WTC11 (cell line): Measurements from ENCODE around the gene VWA2. TPM values are rescaled to one million over a fixed set of nuclear protein-coding genes. Genes with fewer than 3 reads are reported as not detected.

Experiments
- ATAC-seq: fragments of 200-7000 bp; cut with Tn5 transposase; 2 replicates; pipeline ENCODE4 v1.10.0; 2021; ENCODE audit warnings: mild to moderate bottlenecking, moderate library complexity
- CTCF ChIA-PET: fragments of 300-600 bp; sonication (Branson Sonifier 250); formaldehyde crosslinking; loops from one replicate; lab custom pipeline; 2021; ENCODE audit warnings: antibody characterized with exemption; lab: Charles Lee
- POLR2A ChIA-PET: fragments of 350-600 bp; sonication (Branson Sonifier 250); formaldehyde crosslinking; loops from one replicate; lab custom pipeline; 2021; ENCODE audit warnings: antibody characterized with exemption; lab: Charles Lee
- DNase-seq: peaks from one replicate; pipeline ENCODE4 v3.0.0; 2021; ENCODE audit warnings: low spot score
- H3K27ac Mint-ChIP-seq: 2 replicates; pipeline ENCODE4 v1.8.0; 2021; ENCODE audit warnings: mixed read lengths
- H3K27me3 Mint-ChIP-seq: 2 replicates; pipeline ENCODE4 v1.8.0; 2021; ENCODE audit warnings: low read depth, mild to moderate bottlenecking, moderate library complexity, mixed read lengths
- H3K36me3 Mint-ChIP-seq: 2 replicates; pipeline ENCODE4 v1.8.0; 2021; ENCODE audit warnings: mixed read lengths
- H3K4me1 Mint-ChIP-seq: 2 replicates; pipeline ENCODE4 v1.8.0; 2022; ENCODE audit warnings: mixed read lengths
- H3K4me3 Mint-ChIP-seq: 2 replicates; pipeline ENCODE4 v1.8.0; 2021; ENCODE audit warnings: mild to moderate bottlenecking, moderate library complexity, mixed read lengths
- H3K9me3 Mint-ChIP-seq: 2 replicates; pipeline ENCODE4 v1.8.0; 2021; ENCODE audit warnings: mixed read lengths
- ATF1 ChIP-seq: sonication (generic); formaldehyde crosslinking; IDR thresholded peaks from 2 replicates; pipeline ENCODE4 v1.8.1; 2023; ENCODE audit warnings: mild to moderate bottlenecking, moderate library complexity, missing genetic modification reagents
- CREM ChIP-seq: sonication (generic); formaldehyde crosslinking; IDR thresholded peaks from 2 replicates; pipeline ENCODE4 v1.8.1; 2022; ENCODE audit warnings: mild to moderate bottlenecking, missing genetic modification reagents, moderate library complexity
- ELF4 ChIP-seq: sonication (generic); formaldehyde crosslinking; IDR thresholded peaks from 2 replicates; pipeline ENCODE4 v1.8.1; 2022; ENCODE audit warnings: low read depth, mild to moderate bottlenecking, moderate library complexity, missing genetic modification reagents
- FOXK1 ChIP-seq: sonication (generic); formaldehyde crosslinking; IDR thresholded peaks from 2 replicates; pipeline ENCODE4 v1.8.0; 2022; ENCODE audit warnings: mild to moderate bottlenecking, moderate library complexity, missing genetic modification reagents
- HMGA2 ChIP-seq: fragments of 250-450 bp; sonication (Bioruptor Pico); IDR thresholded peaks from 2 replicates; pipeline ENCODE4 v1.4.0; 2021; ENCODE audit warnings: mild to moderate bottlenecking, moderate library complexity
- KAT7 ChIP-seq: sonication (generic); formaldehyde crosslinking; IDR thresholded peaks from 2 replicates; pipeline ENCODE4 v1.8.1; 2023; ENCODE audit warnings: missing genetic modification reagents, mild to moderate bottlenecking, borderline replicate concordance
- NFE2L1 ChIP-seq: sonication (generic); formaldehyde crosslinking; IDR thresholded peaks from 2 replicates; pipeline ENCODE4 v1.8.1; 2023; ENCODE audit warnings: missing genetic modification reagents
- OVOL2 ChIP-seq: fragments of 250-450 bp; sonication (Bioruptor Pico); IDR thresholded peaks from 2 replicates; pipeline ENCODE4 v1.9.0; 2021; ENCODE audit warnings: mild to moderate bottlenecking, borderline replicate concordance
- RORB ChIP-seq: fragments of 250-450 bp; sonication (Bioruptor Pico); IDR thresholded peaks from 2 replicates; pipeline ENCODE4 v1.9.0; 2021; ENCODE audit warnings: mild to moderate bottlenecking
- TEAD4 ChIP-seq: sonication (generic); formaldehyde crosslinking; IDR thresholded peaks from 2 replicates; pipeline ENCODE4 v1.8.0; 2022; ENCODE audit warnings: mild to moderate bottlenecking, missing genetic modification reagents
- TP53 ChIP-seq: sonication (generic); formaldehyde crosslinking; IDR thresholded peaks from 2 replicates; pipeline ENCODE4 v1.8.1; 2023; ENCODE audit warnings: mild to moderate bottlenecking, missing genetic modification reagents
- ZBTB21 ChIP-seq: sonication (generic); formaldehyde crosslinking; IDR thresholded peaks from 2 replicates; pipeline ENCODE4 v1.8.1; 2023; ENCODE audit warnings: mild to moderate bottlenecking, missing genetic modification reagents, borderline replicate concordance
- ZNF317 ChIP-seq: sonication (generic); formaldehyde crosslinking; IDR thresholded peaks from 2 replicates; pipeline ENCODE4 v1.8.1; 2023; ENCODE audit warnings: low read depth, mild to moderate bottlenecking, moderate library complexity, missing genetic modification reagents, borderline replicate concordance
- ZNF671 ChIP-seq: fragments of 250-450 bp; sonication (Bioruptor Pico); IDR thresholded peaks from 2 replicates; pipeline ENCODE4 v1.8.0; 2021; ENCODE audit warnings: mild to moderate bottlenecking
- total RNA-seq: library from RNA; stranded (reverse); gene quantifications from 3 replicates; pipeline ENCODE4 v1.2.3, GENCODE V29; 2021
- TF ChIP-seq, protein P1 (sequence below): sonication (generic); formaldehyde crosslinking; conservative IDR thresholded peaks from 2 replicates; pipeline ENCODE4 v1.8.1; 2022; ENCODE audit warnings: mild to moderate bottlenecking, missing genetic modification reagents
- TF ChIP-seq, protein P2 (sequence below): fragments of 250-450 bp; sonication (Bioruptor Pico); IDR thresholded peaks from 2 replicates; pipeline ENCODE4 v2.1.2; 2022; ENCODE audit warnings: mild to moderate bottlenecking, moderate library complexity
- TF ChIP-seq, protein P3 (sequence below): fragments of 250-450 bp; sonication (Bioruptor Pico); IDR thresholded peaks from 2 replicates; pipeline ENCODE4 v1.9.0; 2021; ENCODE audit warnings: mild to moderate bottlenecking, borderline replicate concordance
- TF ChIP-seq, protein P4 (sequence below): sonication (generic); formaldehyde crosslinking; IDR thresholded peaks from 2 replicates; pipeline ENCODE4 v1.8.0; 2023; ENCODE audit warnings: missing genetic modification reagents, mild to moderate bottlenecking, borderline replicate concordance
- TF ChIP-seq, protein P5 (sequence below): sonication (generic); formaldehyde crosslinking; IDR thresholded peaks from 2 replicates; pipeline ENCODE4 v1.8.0; 2023; ENCODE audit warnings: mild to moderate bottlenecking, missing genetic modification reagents
- TF ChIP-seq, protein P6 (sequence below): sonication (generic); formaldehyde crosslinking; IDR thresholded peaks from 2 replicates; pipeline ENCODE4 v1.8.0; 2022; ENCODE audit warnings: mild to moderate bottlenecking, missing genetic modification reagents

The VWA2 gene
- total RNA-seq, 1 experiment from 2014 or later, result 2.1 TPM

DNA sequence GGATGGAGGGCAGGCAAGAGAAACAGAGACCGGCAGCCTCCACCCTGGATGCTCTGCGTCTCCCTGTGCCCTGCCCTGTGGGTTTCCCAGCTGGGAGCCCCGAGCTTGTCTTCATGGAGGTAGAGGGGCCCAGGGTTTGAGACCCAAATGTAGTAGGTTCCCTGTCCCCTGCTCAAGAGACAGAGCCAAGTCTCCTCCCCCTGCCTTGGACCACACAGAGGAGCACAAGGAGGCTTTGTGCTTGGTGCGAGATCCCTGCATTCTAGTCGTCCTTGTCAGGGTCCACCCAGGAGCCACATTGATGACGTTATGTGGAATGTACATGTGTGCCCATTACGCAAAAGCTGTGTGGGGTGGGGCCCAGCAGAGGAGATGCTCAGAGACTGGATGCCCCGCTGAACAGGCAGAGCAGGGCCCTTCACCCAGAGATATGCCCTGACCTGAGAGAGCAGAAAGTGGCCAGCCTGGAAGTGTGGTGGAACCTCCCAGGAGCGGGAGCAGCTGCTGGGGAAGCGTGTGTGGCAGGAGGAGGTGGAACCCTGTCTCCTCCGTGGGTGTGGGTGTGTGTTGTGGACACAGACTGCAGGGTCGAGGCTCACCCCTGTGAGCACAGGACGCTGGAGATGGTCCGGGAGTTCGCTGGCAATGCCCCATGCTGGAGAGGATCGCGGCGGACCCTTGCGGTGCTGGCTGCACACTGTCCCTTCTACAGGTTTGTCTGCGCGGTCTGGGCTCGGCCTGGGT lies 39.3 kb downstream of the VWA2 start (continued):
- TF ChIP-seq FOXK1 (CRISPR knock-in tag) (no peak), TEAD4 (no peak), ZBTB21 (CRISPR knock-in tag) (no peak), ATF1 (CRISPR knock-in tag) (no peak), HMGA2 (no peak), OVOL2 (CRISPR knock-in tag) (no peak), KAT7 (CRISPR knock-in tag) (no peak), TP53 (no peak), ZNF671 (CRISPR knock-in tag) (no peak)
- TF ChIP-seq, protein P1, sequence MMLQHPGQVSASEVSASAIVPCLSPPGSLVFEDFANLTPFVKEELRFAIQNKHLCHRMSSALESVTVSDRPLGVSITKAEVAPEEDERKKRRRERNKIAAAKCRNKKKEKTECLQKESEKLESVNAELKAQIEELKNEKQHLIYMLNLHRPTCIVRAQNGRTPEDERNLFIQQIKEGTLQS, result no peak
- TF ChIP-seq, protein P2, sequence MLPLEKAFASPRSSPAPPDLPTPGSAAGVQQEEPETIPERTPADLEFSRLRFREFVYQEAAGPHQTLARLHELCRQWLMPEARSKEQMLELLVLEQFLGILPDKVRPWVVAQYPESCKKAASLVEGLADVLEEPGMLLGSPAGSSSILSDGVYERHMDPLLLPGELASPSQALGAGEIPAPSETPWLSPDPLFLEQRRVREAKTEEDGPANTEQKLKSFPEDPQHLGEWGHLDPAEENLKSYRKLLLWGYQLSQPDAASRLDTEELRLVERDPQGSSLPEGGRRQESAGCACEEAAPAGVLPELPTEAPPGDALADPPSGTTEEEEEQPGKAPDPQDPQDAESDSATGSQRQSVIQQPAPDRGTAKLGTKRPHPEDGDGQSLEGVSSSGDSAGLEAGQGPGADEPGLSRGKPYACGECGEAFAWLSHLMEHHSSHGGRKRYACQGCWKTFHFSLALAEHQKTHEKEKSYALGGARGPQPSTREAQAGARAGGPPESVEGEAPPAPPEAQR (CRISPR knock-in tag), result no peak
- TF ChIP-seq, protein P3, sequence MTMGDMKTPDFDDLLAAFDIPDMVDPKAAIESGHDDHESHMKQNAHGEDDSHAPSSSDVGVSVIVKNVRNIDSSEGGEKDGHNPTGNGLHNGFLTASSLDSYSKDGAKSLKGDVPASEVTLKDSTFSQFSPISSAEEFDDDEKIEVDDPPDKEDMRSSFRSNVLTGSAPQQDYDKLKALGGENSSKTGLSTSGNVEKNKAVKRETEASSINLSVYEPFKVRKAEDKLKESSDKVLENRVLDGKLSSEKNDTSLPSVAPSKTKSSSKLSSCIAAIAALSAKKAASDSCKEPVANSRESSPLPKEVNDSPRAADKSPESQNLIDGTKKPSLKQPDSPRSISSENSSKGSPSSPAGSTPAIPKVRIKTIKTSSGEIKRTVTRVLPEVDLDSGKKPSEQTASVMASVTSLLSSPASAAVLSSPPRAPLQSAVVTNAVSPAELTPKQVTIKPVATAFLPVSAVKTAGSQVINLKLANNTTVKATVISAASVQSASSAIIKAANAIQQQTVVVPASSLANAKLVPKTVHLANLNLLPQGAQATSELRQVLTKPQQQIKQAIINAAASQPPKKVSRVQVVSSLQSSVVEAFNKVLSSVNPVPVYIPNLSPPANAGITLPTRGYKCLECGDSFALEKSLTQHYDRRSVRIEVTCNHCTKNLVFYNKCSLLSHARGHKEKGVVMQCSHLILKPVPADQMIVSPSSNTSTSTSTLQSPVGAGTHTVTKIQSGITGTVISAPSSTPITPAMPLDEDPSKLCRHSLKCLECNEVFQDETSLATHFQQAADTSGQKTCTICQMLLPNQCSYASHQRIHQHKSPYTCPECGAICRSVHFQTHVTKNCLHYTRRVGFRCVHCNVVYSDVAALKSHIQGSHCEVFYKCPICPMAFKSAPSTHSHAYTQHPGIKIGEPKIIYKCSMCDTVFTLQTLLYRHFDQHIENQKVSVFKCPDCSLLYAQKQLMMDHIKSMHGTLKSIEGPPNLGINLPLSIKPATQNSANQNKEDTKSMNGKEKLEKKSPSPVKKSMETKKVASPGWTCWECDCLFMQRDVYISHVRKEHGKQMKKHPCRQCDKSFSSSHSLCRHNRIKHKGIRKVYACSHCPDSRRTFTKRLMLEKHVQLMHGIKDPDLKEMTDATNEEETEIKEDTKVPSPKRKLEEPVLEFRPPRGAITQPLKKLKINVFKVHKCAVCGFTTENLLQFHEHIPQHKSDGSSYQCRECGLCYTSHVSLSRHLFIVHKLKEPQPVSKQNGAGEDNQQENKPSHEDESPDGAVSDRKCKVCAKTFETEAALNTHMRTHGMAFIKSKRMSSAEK, result no peak
- TF ChIP-seq, protein P4, sequence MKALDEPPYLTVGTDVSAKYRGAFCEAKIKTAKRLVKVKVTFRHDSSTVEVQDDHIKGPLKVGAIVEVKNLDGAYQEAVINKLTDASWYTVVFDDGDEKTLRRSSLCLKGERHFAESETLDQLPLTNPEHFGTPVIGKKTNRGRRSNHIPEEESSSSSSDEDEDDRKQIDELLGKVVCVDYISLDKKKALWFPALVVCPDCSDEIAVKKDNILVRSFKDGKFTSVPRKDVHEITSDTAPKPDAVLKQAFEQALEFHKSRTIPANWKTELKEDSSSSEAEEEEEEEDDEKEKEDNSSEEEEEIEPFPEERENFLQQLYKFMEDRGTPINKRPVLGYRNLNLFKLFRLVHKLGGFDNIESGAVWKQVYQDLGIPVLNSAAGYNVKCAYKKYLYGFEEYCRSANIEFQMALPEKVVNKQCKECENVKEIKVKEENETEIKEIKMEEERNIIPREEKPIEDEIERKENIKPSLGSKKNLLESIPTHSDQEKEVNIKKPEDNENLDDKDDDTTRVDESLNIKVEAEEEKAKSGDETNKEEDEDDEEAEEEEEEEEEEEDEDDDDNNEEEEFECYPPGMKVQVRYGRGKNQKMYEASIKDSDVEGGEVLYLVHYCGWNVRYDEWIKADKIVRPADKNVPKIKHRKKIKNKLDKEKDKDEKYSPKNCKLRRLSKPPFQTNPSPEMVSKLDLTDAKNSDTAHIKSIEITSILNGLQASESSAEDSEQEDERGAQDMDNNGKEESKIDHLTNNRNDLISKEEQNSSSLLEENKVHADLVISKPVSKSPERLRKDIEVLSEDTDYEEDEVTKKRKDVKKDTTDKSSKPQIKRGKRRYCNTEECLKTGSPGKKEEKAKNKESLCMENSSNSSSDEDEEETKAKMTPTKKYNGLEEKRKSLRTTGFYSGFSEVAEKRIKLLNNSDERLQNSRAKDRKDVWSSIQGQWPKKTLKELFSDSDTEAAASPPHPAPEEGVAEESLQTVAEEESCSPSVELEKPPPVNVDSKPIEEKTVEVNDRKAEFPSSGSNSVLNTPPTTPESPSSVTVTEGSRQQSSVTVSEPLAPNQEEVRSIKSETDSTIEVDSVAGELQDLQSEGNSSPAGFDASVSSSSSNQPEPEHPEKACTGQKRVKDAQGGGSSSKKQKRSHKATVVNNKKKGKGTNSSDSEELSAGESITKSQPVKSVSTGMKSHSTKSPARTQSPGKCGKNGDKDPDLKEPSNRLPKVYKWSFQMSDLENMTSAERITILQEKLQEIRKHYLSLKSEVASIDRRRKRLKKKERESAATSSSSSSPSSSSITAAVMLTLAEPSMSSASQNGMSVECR, result no peak

DNA sequence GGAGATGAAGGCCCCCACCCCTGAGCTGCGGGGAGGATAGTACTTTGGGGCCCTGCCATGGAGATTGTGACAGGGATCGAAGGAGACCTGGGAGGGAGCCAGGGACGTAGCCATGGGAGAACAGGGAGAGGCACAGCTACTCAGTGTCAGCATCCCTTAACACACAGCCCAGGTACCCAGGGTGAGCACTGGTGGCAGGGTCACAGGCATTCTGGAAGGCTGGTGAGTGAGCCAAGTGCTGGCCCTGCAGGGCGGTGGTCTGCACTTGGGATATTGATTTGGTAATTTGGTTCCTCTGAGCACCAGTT lies 39.8 kb downstream of the VWA2 start:
- Mint-ChIP-seq H3K27me3 (no peaks in the 10 kb centered on the region), H3K36me3 (no peaks in the 10 kb centered on the region), H3K4me3 (no peak overlapping the region), H3K4me1 (no peaks in the 10 kb centered on the region), H3K9me3 (no peaks in the 10 kb centered on the region), H3K27ac (no peak overlapping the region)
- no peak for ATAC-seq
- ChIA-PET CTCF (interaction anchor here (1.0 kb wide), 1 partner anchor 25 kb away, joined by 3 read pairs; no protein-coding TSS in a partner anchor), POLR2A (interaction anchor here (0.6 kb wide), 1 partner anchor 40 kb away, joined by 4 read pairs; no protein-coding TSS in a partner anchor)
- no peak for DNase-seq
- no peak for TF ChIP-seq RORB (CRISPR knock-in tag)
- TF ChIP-seq, protein P5, sequence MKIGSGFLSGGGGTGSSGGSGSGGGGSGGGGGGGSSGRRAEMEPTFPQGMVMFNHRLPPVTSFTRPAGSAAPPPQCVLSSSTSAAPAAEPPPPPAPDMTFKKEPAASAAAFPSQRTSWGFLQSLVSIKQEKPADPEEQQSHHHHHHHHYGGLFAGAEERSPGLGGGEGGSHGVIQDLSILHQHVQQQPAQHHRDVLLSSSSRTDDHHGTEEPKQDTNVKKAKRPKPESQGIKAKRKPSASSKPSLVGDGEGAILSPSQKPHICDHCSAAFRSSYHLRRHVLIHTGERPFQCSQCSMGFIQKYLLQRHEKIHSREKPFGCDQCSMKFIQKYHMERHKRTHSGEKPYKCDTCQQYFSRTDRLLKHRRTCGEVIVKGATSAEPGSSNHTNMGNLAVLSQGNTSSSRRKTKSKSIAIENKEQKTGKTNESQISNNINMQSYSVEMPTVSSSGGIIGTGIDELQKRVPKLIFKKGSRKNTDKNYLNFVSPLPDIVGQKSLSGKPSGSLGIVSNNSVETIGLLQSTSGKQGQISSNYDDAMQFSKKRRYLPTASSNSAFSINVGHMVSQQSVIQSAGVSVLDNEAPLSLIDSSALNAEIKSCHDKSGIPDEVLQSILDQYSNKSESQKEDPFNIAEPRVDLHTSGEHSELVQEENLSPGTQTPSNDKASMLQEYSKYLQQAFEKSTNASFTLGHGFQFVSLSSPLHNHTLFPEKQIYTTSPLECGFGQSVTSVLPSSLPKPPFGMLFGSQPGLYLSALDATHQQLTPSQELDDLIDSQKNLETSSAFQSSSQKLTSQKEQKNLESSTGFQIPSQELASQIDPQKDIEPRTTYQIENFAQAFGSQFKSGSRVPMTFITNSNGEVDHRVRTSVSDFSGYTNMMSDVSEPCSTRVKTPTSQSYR (CRISPR knock-in tag), result no peak
- TF ChIP-seq ELF4 (CRISPR knock-in tag), result no peak
- no peak for TF ChIP-seq NFE2L1 (CRISPR knock-in tag)
- no peak for TF ChIP-seq ZNF317 (CRISPR knock-in tag)
- TF ChIP-seq CREM (CRISPR knock-in tag), result no peak
- TF ChIP-seq, protein P6, sequence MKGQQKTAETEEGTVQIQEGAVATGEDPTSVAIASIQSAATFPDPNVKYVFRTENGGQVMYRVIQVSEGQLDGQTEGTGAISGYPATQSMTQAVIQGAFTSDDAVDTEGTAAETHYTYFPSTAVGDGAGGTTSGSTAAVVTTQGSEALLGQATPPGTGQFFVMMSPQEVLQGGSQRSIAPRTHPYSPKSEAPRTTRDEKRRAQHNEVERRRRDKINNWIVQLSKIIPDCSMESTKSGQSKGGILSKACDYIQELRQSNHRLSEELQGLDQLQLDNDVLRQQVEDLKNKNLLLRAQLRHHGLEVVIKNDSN (CRISPR knock-in tag), result no peak
